Esophagus muscularis mucosa (tissue), 4 donors: ENCODE data around the gene CYP46A1. TPM values are rescaled to one million over a fixed set of nuclear protein-coding genes. Genes with fewer than 3 reads are reported as not detected.
"Not testable (repeated sequence)": the region's sequence is repeated elsewhere in the genome, so short reads cannot be mapped to it uniquely, and the experiment has no call there.

Source experiments
- DNase-seq: peaks from one replicate; pipeline ENCODE4 v3.0.0-alpha.2; 2017; ENCODE audit errors: extremely low spot score
- H3K27ac ChIP-seq, 4 donors: fragments of 200-600 bp; sonication (generic); replicated peaks in 1 of 4; 1 replicate in 3 of 4; 2 replicates in 1 of 4; pipeline ENCODE4 v1.5.1; 2016 to 2019; ENCODE audit warnings: mild to moderate bottlenecking in 1 of 4
- H3K27me3 ChIP-seq, 4 donors: fragments of 200-600 bp; sonication (generic); one replicate each; pipeline versions ENCODE4 v1.5.1 to v1.6.0; 2016 to 2019
- H3K36me3 ChIP-seq, 4 donors: fragments of 200-600 bp; sonication (generic); one replicate each; pipeline ENCODE4 v1.5.1; 2016 to 2019
- H3K4me1 ChIP-seq, 4 donors: fragments of 200-600 bp; sonication (generic); one replicate each; pipeline ENCODE4 v1.5.1; 2016 to 2019
- H3K4me3 ChIP-seq, 4 donors: fragments of 200-600 bp; sonication (generic); 1 replicate in 2 of 4; 2 replicates in 2 of 4; pipeline ENCODE4 v1.5.1; 2016 to 2019; ENCODE audit warnings: mild to moderate bottlenecking in 4 of 4, moderate library complexity in 1 of 4
- H3K9me3 ChIP-seq, 4 donors: fragments of 200-600 bp; sonication (generic); 1 replicate in 3 of 4; 2 replicates in 1 of 4; pipeline ENCODE4 v1.5.1; 2016 to 2019
- EP300 ChIP-seq: sonication (generic); formaldehyde crosslinking; IDR thresholded peaks from one replicate; pipeline ENCODE4 v1.6.1; 2017; ENCODE audit warnings: antibody characterized with exemption
- POLR2A ChIP-seq: fragments of 450-650 bp; IDR thresholded peaks from one replicate; pipeline ENCODE4 v1.6.1; 2017; ENCODE audit warnings: antibody characterized with exemption, moderate library complexity, mild to moderate bottlenecking, low read depth
- POLR2AphosphoS5 ChIP-seq, 2 donors: sonication (generic); formaldehyde crosslinking; IDR thresholded peaks; one replicate each; pipeline ENCODE4 v1.6.1; 2017; ENCODE audit warnings: antibody characterized with exemption in 2 of 2
- WGBS: methylation state at CpG from one replicate; pipeline ENCODE4 v1.1.5; 2018; 5-methylcytosine and 5-hydroxymethylcytosine counted together
- intact Hi-C: fragments of 100-400 bp; cut with DNase I; formaldehyde crosslinking; loops from one replicate; pipeline ENCODE4 v1.15.1; 2023
- total RNA-seq, 4 donors: library from RNA; depleted of rRNA; stranded (reverse); fragments of >200 nt; gene quantifications; one replicate each; pipeline versions ENCODE4 v1.1.0 to v1.2.1, GENCODE V29; 2016
- TF ChIP-seq, protein P1 (sequence below), 3 experiments: fragments of 200-600 bp in 2 of 3; fragments of 450-650 bp in 1 of 3; sonication (generic) in 2 of 3; IDR thresholded peaks; one replicate each; pipeline ENCODE4 v1.5.1; 2017 to 2019; ENCODE audit warnings: antibody characterized with exemption in 3 of 3, mild to moderate bottlenecking in 2 of 3, moderate library complexity in 1 of 3

CYP46A1 gene
- total RNA-seq, 4 donors from 2014 or later = 1.2 to 2.5 (median 1.9) TPM

DNA sequence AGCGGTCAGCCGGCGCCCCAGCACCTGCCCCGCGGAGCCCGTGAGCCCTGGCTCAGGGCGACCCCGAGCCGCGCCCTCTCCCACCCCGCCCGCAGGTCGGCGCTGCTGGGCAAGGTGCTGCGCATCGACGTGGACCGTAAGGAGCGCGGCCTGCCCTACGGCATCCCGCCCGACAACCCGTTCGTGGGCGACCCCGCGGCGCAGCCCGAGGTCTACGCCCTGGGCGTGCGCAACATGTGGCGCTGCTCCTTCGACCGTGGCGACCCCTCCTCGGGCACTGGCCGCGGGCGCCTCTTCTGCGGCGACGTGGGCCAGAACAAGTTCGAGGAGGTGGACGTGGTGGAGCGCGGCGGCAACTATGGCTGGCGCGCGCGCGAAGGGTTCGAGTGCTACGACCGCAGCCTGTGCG is 24.8 kb upstream of the CYP46A1 start:
- Histone ChIP-seq H3K9me3 (no peaks in the 10 kb centered on the region), H3K27me3 (peaks cover 0 to 30% (median 5%) of the 10 kb centered on the region in 4 donors), H3K4me1 (peaks cover 8 to 22% (median 17%) of the 10 kb centered on the region in 4 donors), H3K36me3 (peaks cover 0 to 30% (median 5%) of the 10 kb centered on the region in 4 donors), H3K4me3 (peak overlapping the region; percentile 16 to 45 (median 26)), H3K27ac (no peak overlapping the region)
- intact Hi-C loops = no loop called here
- WGBS = 31% methylated on average over 5 of the region's 58 CpGs
- TF ChIP-seq, protein P1, sequence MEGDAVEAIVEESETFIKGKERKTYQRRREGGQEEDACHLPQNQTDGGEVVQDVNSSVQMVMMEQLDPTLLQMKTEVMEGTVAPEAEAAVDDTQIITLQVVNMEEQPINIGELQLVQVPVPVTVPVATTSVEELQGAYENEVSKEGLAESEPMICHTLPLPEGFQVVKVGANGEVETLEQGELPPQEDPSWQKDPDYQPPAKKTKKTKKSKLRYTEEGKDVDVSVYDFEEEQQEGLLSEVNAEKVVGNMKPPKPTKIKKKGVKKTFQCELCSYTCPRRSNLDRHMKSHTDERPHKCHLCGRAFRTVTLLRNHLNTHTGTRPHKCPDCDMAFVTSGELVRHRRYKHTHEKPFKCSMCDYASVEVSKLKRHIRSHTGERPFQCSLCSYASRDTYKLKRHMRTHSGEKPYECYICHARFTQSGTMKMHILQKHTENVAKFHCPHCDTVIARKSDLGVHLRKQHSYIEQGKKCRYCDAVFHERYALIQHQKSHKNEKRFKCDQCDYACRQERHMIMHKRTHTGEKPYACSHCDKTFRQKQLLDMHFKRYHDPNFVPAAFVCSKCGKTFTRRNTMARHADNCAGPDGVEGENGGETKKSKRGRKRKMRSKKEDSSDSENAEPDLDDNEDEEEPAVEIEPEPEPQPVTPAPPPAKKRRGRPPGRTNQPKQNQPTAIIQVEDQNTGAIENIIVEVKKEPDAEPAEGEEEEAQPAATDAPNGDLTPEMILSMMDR (IDR thresholded peaks at IDR 0.05) = no peak
- no peak for TF ChIP-seq EP300
- TF ChIP-seq POLR2A = no peak
- no peak for TF ChIP-seq POLR2AphosphoS5 (IDR thresholded peaks at IDR 0.05)
- DNase-seq = no peak

DNA sequence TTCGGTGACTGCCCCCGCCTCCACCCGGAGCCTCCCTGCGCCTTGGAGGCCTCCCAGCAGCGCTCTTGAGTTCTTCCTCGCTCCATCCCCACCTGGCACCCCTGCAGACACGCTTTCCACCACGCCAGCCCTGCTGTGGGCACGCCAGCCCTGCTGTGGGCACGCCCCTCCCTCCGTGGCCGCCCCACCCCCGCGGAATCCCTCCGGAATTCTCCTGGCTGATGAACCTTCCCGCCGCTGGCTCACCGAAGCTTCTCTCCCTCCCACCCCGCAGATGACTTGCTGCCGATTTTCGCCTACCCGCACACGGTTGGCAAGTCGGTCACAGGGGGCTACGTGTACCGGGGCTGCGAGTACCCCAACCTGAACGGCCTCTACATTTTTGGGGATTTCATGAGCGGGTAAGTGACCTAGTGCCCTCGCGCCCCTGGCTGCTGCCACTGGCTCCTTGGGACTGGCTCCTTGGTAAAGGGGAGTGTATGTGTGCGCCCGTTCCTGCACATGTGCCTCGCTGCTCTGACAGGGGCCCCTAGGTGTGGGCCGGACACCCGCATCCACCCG is 24.0 kb upstream of the CYP46A1 start:
- H3K4me3 ChIP-seq = peak overlapping the region; percentile 16 to 45 (median 26)
- intact Hi-C loops = no loop called here
- WGBS = 89% methylated on average over 5 of the region's 37 CpGs

DNA sequence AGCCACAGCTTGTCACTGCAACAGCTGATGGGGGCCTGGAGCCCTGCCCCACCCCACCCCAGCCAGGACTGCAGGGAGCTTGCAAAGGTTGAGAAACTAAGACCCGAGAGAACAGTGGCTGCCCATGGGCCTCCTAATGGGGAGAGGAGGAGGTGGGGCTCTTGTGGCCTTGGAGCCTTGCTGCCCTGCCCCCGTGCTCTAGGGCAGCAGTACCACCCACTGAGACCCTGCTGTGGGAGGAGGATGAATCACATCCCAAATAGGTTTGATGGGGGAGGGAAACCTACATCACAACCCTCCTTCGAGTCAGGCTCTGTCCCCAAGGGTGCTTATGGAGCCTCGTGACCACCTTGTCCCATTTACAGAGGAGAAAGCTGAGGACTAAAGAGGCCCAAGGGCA is 23.3 kb upstream of the CYP46A1 start:
- Histone ChIP-seq H3K4me3 (no peak overlapping the region), H3K27ac (no peak overlapping the region), H3K27me3 (peaks cover 0 to 30% (median 5%) of the 10 kb centered on the region in 4 donors), H3K4me1 (peaks cover 8 to 16% (median 14%) of the 10 kb centered on the region in 4 donors), H3K9me3 (no peaks in the 10 kb centered on the region), H3K36me3 (peaks cover 0 to 34% (median 5%) of the 10 kb centered on the region in 4 donors)
- DNase-seq = no peak
- intact Hi-C loops = no loop called here
- TF ChIP-seq POLR2AphosphoS5 (IDR thresholded peaks at IDR 0.05) (no peak), POLR2A (no peak), EP300 (no peak)
- TF ChIP-seq, protein P1 (IDR thresholded peaks at IDR 0.05) = no peak
- 90% methylated on average over 3 of the region's 4 CpGs for WGBS

More for the DNA sequence above, 24.0 kb upstream of the CYP46A1 start:
- Histone ChIP-seq H3K27ac (no peak overlapping the region), H3K9me3 (no peaks in the 10 kb centered on the region), H3K36me3 (peaks cover 0 to 34% (median 5%) of the 10 kb centered on the region in 4 donors), H3K4me1 (peaks cover 8 to 16% (median 14%) of the 10 kb centered on the region in 4 donors), H3K27me3 (peaks cover 0 to 30% (median 5%) of the 10 kb centered on the region in 4 donors)
- no peak for DNase-seq
- TF ChIP-seq, protein P1 (IDR thresholded peaks at IDR 0.05) = no peak
- TF ChIP-seq POLR2AphosphoS5 (IDR thresholded peaks at IDR 0.05) (no peak), EP300 (no peak), POLR2A (no peak)

DNA sequence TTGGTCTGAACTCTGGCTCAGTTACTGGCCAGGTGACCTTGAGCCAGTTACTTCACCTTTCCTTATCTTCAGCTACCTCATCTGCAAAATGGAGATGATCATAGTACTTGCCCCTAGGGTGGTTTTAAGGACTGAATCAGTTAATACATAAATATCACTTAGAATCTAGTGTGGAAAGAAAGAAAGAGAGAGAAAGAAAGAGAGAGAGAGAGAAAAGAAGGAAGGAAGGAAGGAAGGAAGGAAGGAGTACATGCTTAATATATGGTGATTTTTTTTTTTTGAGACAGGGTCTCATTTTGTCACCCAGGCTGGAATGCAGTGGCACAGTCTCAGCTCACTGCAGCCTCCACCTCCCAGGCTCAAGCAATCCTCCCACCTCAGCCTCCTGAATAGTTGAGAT is 22.9 kb upstream of the CYP46A1 start:
- peaks cover 0 to 35% (median 6%) of the 10 kb centered on the region in 4 donors for H3K36me3 ChIP-seq
- intact Hi-C loops = not testable (repeated sequence)

DNA sequence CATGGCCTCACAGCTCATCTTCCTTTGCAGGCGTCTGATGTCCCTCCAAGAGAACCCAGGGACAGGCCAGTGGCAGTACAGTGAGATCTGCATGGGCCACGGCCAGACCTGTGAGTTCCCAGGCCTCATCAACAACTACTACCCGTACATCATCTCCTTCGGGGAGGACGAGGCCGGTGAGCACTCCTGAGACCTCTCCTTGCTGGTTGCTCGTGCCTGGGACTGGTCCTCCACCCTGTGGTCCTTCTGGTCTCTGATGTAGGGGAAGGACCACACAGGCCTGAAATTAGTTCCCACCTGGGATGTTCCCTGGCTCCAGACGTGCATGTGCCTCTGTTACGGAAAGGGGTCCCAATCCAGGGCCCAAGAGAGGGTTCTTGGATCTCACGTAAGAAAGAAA is 21.3 kb upstream of the CYP46A1 start:
- intact Hi-C loops = no loop called here
- 89% methylated on average over 5 of the region's 10 CpGs for WGBS
- Histone ChIP-seq H3K27me3 (peaks cover 0 to 30% (median 5%) of the 10 kb centered on the region in 4 donors), H3K4me1 (peaks cover 8 to 16% (median 14%) of the 10 kb centered on the region in 4 donors), H3K36me3 (peaks cover 0 to 47% (median 8%) of the 10 kb centered on the region in 4 donors), H3K4me3 (no peak overlapping the region), H3K27ac (no peak overlapping the region), H3K9me3 (no peaks in the 10 kb centered on the region)
- no peak for DNase-seq
- TF ChIP-seq EP300 (no peak), POLR2A (no peak), POLR2AphosphoS5 (IDR thresholded peaks at IDR 0.05) (no peak)
- TF ChIP-seq, protein P1 (IDR thresholded peaks at IDR 0.05) = no peak

More for the DNA sequence above, 22.9 kb upstream of the CYP46A1 start:
- not testable (repeated sequence) for DNase-seq, H3K27ac ChIP-seq, H3K4me3 ChIP-seq, H3K9me3 ChIP-seq
- H3K27me3 ChIP-seq = peaks cover 0 to 30% (median 5%) of the 10 kb centered on the region in 4 donors
- H3K4me1 ChIP-seq = peaks cover 8 to 16% (median 14%) of the 10 kb centered on the region in 4 donors
